GM12891 (cell line): ENCODE results near the gene OR8U1.

Source experiments
- POLR2A ChIP-seq: IDR thresholded peaks from 2 replicates; pipeline ENCODE4 v1.6.1; 2011; ENCODE audit warnings: low read depth, low read length, control low read depth
- POLR2AphosphoS5 ChIP-seq: IDR thresholded peaks from 2 replicates; pipeline ENCODE4 v1.6.1; 2011; ENCODE audit warnings: low read depth, low read length, control low read depth
- POU2F2 ChIP-seq: IDR thresholded peaks from 2 replicates; pipeline ENCODE4 v1.6.1; 2011; ENCODE audit warnings: low read depth, mild to moderate bottlenecking, control low read depth, low read length, moderate library complexity
- SPI1 ChIP-seq: IDR thresholded peaks from 2 replicates; pipeline ENCODE4 v1.6.1; 2011; ENCODE audit warnings: low read depth, low read length, control low read depth

DNA sequence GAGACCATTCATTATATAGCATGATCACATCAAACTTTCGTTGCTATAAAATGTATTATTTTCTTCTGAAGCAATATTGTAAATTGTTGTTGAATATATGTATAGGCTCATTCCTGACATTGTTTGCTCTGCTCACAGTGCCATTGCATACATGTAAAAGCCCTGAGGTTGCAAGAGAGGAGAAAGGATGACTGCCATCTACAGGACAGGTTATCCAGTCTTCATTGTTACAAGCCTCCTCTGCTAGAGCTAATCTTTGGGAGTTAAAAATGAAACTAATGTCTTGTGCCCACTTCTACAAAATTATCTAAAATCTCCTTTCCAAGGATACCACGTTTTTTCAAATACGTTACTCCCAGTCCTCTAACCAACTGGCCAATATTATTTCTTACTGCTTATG, 20.6 kb downstream of the OR8U1 start:
- TF ChIP-seq POU2F2 (no peak), SPI1 (no peak), POLR2A (no peak), POLR2AphosphoS5 (no peak)
